Stimulated activated CD4-positive, alpha-beta T cell treated with anti-CD3 and anti-CD28 coated beads, Interleukin-15, amount 100 ng/mL, for 48 hours (primary cell): ENCODE measurements around the gene BLVRA.

Source experiments
- DNase-seq, 2 donors: peaks; one replicate each; pipeline ENCODE4 v3.0.0-alpha.2; 2020; ENCODE audit warnings: low read depth in 2 of 2

Gene BLVRA

GRCh38 chr7:43750016-43750887, 8.2 kb upstream of the BLVRA start:
- DNase-seq: no peak

GRCh38 chr7:43752411-43752810, 6.1 kb upstream of the BLVRA start:
- DNase-seq: no peak

DNA sequence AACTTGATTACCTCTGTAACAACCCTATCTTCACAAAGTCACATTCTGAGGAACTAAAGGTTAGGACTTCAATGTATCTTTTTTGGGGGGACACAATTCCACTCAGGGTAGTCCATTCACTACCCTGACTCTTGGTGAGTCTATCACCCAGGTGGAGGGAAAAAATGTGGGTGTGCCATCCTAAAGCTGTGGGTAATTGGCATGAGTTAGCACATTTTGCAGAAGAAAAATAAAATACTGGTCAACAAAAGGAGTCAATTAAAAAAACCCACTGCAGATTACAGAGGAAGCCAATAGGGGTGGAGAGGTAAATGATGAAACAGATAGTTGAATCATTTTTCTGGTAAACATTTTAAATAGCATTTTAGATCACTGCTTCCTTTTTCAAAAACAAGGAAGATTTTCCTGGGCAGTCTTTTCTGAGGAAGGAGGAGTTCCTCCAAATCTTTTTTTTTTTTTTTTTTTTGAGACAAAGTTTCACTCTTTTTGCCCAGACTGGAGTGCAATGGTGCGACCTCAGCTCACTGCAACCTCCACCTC, 5.1 kb upstream of the BLVRA start:
- DNase-seq: no peak

DNA sequence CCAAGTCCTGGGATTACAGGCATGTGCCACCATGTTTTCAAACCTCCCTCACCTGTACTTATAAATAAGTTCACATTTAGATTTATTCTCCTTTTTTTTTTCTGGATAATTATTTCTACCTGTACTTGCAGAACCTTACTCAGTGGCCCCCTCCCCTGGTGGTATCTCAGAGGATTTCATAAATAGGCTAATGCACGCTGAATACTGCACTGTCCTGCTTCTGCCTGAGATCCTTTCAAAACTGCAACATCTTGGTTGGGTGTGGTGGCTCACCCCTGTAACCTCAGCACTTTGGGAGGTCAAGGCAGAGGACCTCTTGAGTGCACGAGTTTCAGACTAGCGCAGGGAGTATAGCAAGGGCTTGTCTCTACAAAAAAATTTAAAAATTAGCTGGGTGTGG, 4.6 kb upstream of the BLVRA start:
- DNase-seq: no peak

GRCh38 chr7:43754596-43754995, 3.9 kb upstream of the BLVRA start:
- no peak for DNase-seq

- DNase-seq: no peak
Observed at GRCh38 chr7:43756368-43757072, 2.0 kb upstream of the BLVRA start.

GRCh38 chr7:43757073-43757720, 1.3 kb upstream of the BLVRA start:
- DNase-seq: no peak

DNA sequence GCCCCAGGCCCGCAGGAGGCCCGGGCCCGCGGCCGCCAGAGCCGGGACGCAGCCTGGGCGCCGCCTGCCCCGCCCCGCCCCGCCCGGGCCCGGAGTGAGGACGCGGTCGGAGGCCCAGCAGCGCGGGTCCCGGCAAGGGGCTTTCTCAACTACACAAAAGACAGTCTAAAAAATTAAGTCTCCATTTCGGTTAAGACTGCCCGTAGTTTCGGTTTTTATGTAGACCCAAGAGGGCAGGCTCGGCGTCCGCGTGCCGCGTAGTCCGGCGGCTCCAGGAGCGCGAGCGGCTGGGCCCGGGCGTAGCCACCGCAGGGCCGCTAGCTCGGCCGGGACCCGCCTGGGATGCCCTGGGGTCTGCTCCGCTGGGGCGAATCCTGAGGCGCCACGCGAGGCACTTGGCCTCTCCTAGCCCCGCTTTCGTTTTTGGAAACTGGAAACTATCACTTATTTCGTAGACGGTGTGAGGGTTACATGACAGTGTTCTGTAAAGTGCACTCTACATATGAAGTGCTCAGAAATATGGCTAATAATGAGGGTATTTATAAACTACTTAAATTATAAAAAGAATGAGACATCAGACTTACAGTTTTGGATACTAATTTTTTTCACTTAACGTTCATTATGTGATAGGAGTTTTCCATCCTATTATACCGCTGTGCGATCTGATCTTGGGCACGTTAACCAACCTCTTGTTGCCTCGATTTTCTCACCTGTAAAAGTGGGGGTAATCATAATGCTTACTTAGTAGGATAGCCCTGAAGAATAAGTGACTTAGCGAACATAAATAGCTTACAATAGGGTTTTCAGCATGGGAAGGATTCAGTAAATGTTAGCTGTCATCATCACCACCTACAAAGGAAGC, 573 bp downstream of the BLVRA start:
- peak in 1 of 2 donors; percentile 15 for DNase-seq

- DNase-seq: no peak
Observed at GRCh38 chr7:43760861-43761260, 2.4 kb downstream of the BLVRA start.

DNA sequence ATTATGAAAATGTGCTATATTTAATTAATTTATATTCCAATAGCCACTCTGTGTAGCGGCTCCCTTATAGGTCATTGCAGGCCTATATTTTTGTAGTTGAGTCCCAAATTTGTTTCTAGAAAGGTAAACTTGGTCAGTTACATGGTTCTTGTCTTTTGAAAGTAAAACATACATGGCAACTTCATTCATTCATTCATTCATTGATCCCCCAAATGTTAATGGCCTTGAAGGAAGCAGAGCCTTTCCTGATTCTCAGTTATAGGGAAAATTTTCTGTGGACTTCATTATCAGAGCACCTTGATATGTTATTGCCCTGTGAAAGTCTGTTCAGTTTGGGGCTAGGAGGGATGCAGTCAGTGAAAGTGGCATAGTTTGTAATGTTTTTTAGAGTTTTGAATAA, 2.9 kb downstream of the BLVRA start:
- no peak for DNase-seq

GRCh38 chr7:43761938-43762692, 3.6 kb downstream of the BLVRA start:
- no peak for DNase-seq

DNA sequence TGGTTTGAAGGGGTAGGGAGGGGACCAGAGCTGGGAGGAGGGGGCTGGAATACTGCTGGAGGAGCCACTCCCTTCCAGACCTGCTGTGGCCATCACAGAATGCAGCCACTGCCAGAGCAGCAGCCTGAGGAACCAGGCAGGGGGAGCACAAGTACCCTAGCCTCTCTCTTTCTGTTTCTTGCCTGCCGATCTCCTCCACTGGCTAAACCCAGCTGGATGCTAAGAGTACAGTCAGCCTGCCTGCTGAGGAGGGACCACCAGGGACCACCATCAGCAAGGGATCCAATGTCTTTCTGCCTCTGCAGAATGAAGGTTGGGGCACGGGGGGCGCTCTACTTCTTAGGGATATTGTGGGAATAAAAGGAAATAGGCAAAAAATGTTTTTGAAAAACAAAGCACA, 4.7 kb downstream of the BLVRA start:
- no peak for DNase-seq

DNA sequence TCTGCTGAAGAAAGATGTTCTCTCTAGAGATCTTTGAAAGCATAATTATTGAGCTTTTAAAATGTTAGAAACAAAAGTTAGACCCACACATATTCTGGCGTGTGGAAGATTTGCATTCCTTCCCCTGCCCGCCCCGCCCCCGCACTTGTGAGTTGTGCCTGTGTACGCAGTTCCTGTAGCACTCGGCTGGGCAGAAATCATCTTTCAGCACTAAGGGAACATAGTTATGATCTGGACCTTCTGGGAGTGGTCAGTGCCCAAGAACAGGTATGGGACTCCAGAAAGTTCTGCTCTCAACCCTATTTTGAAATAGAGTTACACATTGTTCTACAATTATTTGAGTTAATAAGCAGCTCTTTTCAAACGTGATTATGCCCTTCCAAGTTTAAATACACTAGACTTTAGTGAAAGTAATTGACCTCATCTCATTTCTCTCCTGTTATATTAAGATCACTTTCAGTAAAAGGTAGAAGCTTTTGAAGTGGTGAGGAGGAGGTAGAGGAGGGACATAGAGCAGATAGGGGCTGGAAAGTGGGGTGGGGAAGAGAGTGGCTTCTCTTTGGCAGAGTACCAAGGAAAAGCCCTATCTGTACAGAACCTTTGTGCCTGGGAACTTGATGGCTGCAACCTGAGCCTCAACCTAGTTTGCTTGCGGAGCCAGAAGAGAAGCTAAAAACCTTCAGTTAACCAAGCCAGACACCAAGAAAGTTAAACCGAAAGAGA, 5.7 kb downstream of the BLVRA start:
- DNase-seq: peak in 1 of 2 donors; percentile 30

- DNase-seq: no peak
Observed at GRCh38 chr7:43764807-43765491, 6.5 kb downstream of the BLVRA start.

GRCh38 chr7:43766564-43766963, 8.1 kb downstream of the BLVRA start:
- no peak for DNase-seq

GRCh38 chr7:43767311-43767710, 8.8 kb downstream of the BLVRA start:
- no peak for DNase-seq

DNA sequence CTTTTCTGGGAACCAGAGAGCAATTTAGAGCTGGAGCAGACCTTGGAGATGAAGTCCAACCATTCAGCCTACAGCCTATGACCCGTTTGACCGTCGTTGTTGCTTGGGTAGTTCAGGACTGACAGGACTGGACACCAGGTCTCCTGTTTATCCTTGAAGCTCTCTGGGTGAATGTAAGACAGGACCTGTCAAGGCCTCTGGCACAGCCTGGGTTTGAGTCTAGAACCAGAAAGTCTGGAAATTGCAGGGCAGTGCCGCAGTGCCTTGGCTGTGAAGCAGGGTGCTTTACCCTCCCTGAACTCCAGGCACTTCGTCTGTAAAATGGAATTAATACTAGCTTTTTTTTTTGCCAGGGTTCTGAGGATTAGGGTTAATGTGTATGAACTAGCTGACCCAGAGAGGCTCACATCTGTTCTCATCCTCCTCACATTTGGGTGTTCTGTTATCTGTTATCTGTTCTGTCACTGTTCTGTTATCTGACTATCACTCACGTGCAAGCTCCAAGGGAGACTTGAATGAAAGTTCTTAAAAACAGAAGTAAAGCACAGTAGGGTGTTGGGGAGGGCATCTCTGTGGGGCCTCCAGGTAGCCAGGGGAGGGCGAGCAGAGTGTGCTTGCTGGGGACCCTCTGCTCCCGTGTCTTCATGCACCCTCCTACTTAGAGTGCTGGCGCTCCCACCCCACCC, 9.9 kb downstream of the BLVRA start:
- DNase-seq: no peak

- no peak for DNase-seq
Observed at GRCh38 chr7:43768887-43769272, 10.4 kb downstream of the BLVRA start.

DNA sequence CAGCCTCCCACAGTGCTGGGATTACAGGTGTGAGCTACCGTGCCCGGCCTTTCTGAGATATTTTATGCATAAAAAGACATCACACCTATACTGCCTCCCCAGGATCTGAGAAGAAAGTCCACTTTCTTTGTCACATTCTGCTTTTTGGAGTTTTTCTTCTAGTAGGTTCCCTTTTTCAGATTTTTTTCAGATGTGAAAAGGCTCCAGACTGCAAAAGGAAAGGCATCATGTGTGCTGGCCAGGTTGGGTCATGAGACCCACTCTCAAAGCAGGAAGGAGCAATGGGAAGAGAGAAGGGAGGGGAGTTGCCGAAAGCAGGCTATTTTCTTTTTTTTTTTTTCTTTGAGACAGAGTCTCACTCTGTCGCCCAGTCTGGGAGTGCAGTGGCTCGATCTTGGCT, 10.8 kb downstream of the BLVRA start:
- DNase-seq: no peak
